Astrocyte (in vitro differentiated cells and primary cell): ENCODE measurements around the gene RAVER2. TPM values are rescaled to one million over a fixed set of nuclear protein-coding genes. Genes with fewer than 3 reads are reported as not detected.

ENCODE experiments used
- DNase-seq: peaks from one replicate; pipeline ENCODE4 v3.0.0-alpha.2; 2010; ENCODE audit warnings: low read depth
- FAIRE-seq: peaks from 2 replicates; lab custom pipeline; 2011; peaks lifted over from hg19 to GRCh38; lab: Jason Lieb, UNC
- H2AFZ ChIP-seq: 2 replicates; pipeline ENCODE4 v1.6.0; 2012; ENCODE audit warnings: low read depth, low read length, inconsistent platforms
- H3K27ac ChIP-seq: 2 replicates; pipeline ENCODE4 v1.5.1; 2011; ENCODE audit warnings: low read depth, low read length, inconsistent platforms
- H3K27me3 ChIP-seq: 2 replicates; pipeline ENCODE4 v1.6.0; 2011; ENCODE audit warnings: low read length, inconsistent platforms; ENCODE audit not compliant: insufficient read depth
- H3K36me3 ChIP-seq: 2 replicates; pipeline ENCODE4 v1.5.1; 2011; ENCODE audit warnings: low read length, inconsistent platforms; ENCODE audit not compliant: insufficient read depth
- H3K4me1 ChIP-seq: 2 replicates; pipeline ENCODE4 v1.5.1; 2011; ENCODE audit warnings: low read length, inconsistent platforms; ENCODE audit not compliant: insufficient read depth
- H3K4me2 ChIP-seq: 2 replicates; pipeline ENCODE4 v1.6.0; 2012; ENCODE audit warnings: low read length, inconsistent platforms
- H3K4me3 ChIP-seq: 2 replicates; pipeline ENCODE4 v1.5.1; 2011; ENCODE audit warnings: low read depth, mild to moderate bottlenecking, low read length, inconsistent platforms; ENCODE audit not compliant: insufficient read depth
- H3K79me2 ChIP-seq: 2 replicates; pipeline ENCODE4 v1.6.0; 2012; ENCODE audit warnings: mild to moderate bottlenecking, low read length, inconsistent platforms; ENCODE audit not compliant: insufficient read depth
- H3K9ac ChIP-seq: 2 replicates; pipeline ENCODE4 v1.6.0; 2012; ENCODE audit warnings: mild to moderate bottlenecking, low read length, inconsistent platforms
- H3K9me3 ChIP-seq: 2 replicates; pipeline ENCODE4 v1.5.1; 2012; ENCODE audit warnings: low read depth, mild to moderate bottlenecking, low read length, inconsistent platforms; ENCODE audit not compliant: insufficient read depth
- H4K20me1 ChIP-seq: 2 replicates; pipeline ENCODE4 v1.6.0; 2012; ENCODE audit warnings: low read length, inconsistent platforms; ENCODE audit not compliant: insufficient read depth
- H3K27ac Mint-ChIP-seq: one replicate; pipeline ENCODE4 v1.8.0; 2021; ENCODE audit warnings: mild to moderate bottlenecking, mixed read lengths; ENCODE audit not compliant: unreplicated experiment
- H3K27me3 Mint-ChIP-seq: one replicate; pipeline ENCODE4 v1.8.0; 2021; ENCODE audit warnings: low read depth, mixed read lengths; ENCODE audit not compliant: unreplicated experiment
- H3K36me3 Mint-ChIP-seq: one replicate; pipeline ENCODE4 v1.8.0; 2021; ENCODE audit warnings: low read depth, mixed read lengths; ENCODE audit not compliant: unreplicated experiment
- H3K4me1 Mint-ChIP-seq: one replicate; pipeline ENCODE4 v1.8.0; 2021; ENCODE audit warnings: low read depth, mixed read lengths; ENCODE audit not compliant: unreplicated experiment
- H3K4me3 Mint-ChIP-seq: one replicate; pipeline ENCODE4 v1.8.0; 2021; ENCODE audit warnings: mild to moderate bottlenecking, moderate library complexity, mixed read lengths; ENCODE audit not compliant: unreplicated experiment
- H3K9me3 Mint-ChIP-seq: one replicate; pipeline ENCODE4 v1.8.0; 2021; ENCODE audit warnings: mild to moderate bottlenecking, mixed read lengths; ENCODE audit not compliant: unreplicated experiment
- CTCF ChIP-seq: IDR thresholded peaks from 2 replicates; pipeline ENCODE4 v1.5.1; 2011; ENCODE audit warnings: low read depth, mild to moderate bottlenecking, inconsistent platforms, low read length, moderate library complexity; ENCODE audit not compliant: insufficient read depth
- EZH2 ChIP-seq: IDR thresholded peaks from 2 replicates; pipeline ENCODE4 v1.6.1; 2012; ENCODE audit warnings: mild to moderate bottlenecking, low read length, inconsistent platforms; ENCODE audit not compliant: insufficient read depth
- total RNA-seq: library from RNA; stranded (reverse); gene quantifications from 2 replicates; pipeline ENCODE4 v1.2.1, GENCODE V29; 2021

The RAVER2 gene
- total RNA-seq, 1 donor from 2014 or later = 7.1 TPM

GRCh38 chr1:64703600-64703999 is 41.3 kb upstream of the RAVER2 start:
- H4K20me1 ChIP-seq = no peaks in the 10 kb centered on the region
- Mint-ChIP-seq H3K4me3 (no peak overlapping the region), H3K9me3 (no peaks in the 10 kb centered on the region), H3K36me3 (no peaks in the 10 kb centered on the region), H3K4me1 (no peaks in the 10 kb centered on the region), H3K27me3 (no peaks in the 10 kb centered on the region), H3K27ac (no peak overlapping the region)
- no peaks in the 10 kb centered on the region for H3K79me2 ChIP-seq
- H3K27me3 ChIP-seq = no peaks in the 10 kb centered on the region
- no peaks in the 10 kb centered on the region for H3K4me1 ChIP-seq
- no peaks in the 10 kb centered on the region for H3K9me3 ChIP-seq
- TF ChIP-seq CTCF = no peak
- TF ChIP-seq EZH2 = no peak
- no peaks in the 10 kb centered on the region for H3K36me3 ChIP-seq
- no peak overlapping the region for H3K4me3 ChIP-seq
- FAIRE-seq (no peak), DNase-seq (no peak)
- H3K27ac ChIP-seq = no peak overlapping the region
- no peak overlapping the region for H2AFZ ChIP-seq
- H3K4me2 ChIP-seq = no peak overlapping the region
- H3K9ac ChIP-seq = no peak overlapping the region

GRCh38 chr1:64705591-64705990 is 39.3 kb upstream of the RAVER2 start:
- Mint-ChIP-seq H3K4me1 (no peaks in the 10 kb centered on the region), H3K27me3 (no peaks in the 10 kb centered on the region), H3K9me3 (no peaks in the 10 kb centered on the region), H3K27ac (no peak overlapping the region), H3K4me3 (no peak overlapping the region), H3K36me3 (no peaks in the 10 kb centered on the region)
- Histone ChIP-seq H3K4me1 (no peaks in the 10 kb centered on the region), H3K9ac (no peak overlapping the region), H3K27ac (no peak overlapping the region), H3K4me2 (no peak overlapping the region), H3K27me3 (no peaks in the 10 kb centered on the region), H4K20me1 (no peaks in the 10 kb centered on the region), H2AFZ (no peak overlapping the region), H3K9me3 (no peaks in the 10 kb centered on the region), H3K79me2 (no peaks in the 10 kb centered on the region), H3K4me3 (no peak overlapping the region), H3K36me3 (no peaks in the 10 kb centered on the region)
- DNase-seq = no peak
- TF ChIP-seq EZH2 (no peak), CTCF (no peak)
- FAIRE-seq = no peak

- TF ChIP-seq EZH2 (no peak), CTCF (no peak)
- Histone ChIP-seq H4K20me1 (no peaks in the 10 kb centered on the region), H3K36me3 (no peaks in the 10 kb centered on the region), H2AFZ (no peak overlapping the region), H3K4me3 (no peak overlapping the region), H3K9me3 (no peaks in the 10 kb centered on the region), H3K4me1 (no peaks in the 10 kb centered on the region), H3K27me3 (peaks cover 2% of the 10 kb centered on the region), H3K79me2 (no peaks in the 10 kb centered on the region), H3K27ac (no peak overlapping the region), H3K9ac (no peak overlapping the region), H3K4me2 (no peak overlapping the region)
- FAIRE-seq (no peak), DNase-seq (no peak)
- Mint-ChIP-seq H3K27ac (no peak overlapping the region), H3K4me1 (no peaks in the 10 kb centered on the region), H3K4me3 (no peak overlapping the region), H3K27me3 (peaks cover 4% of the 10 kb centered on the region), H3K9me3 (no peaks in the 10 kb centered on the region), H3K36me3 (no peaks in the 10 kb centered on the region)
Observed at GRCh38 chr1:64711266-64711665, 33.6 kb upstream of the RAVER2 start.
